GM10248 (cell line): Measurements from ENCODE around the gene ABCC12.

Experiments
- CTCF ChIA-PET: fragments of 300-600 bp; sonication (Branson Sonifier 250); formaldehyde crosslinking; extraction: SDS; loops from one replicate; lab custom pipeline; 2021; ENCODE audit warnings: antibody characterized with exemption; lab: Yijun Ruan, JAX
- POLR2A ChIA-PET: fragments of 350-650 bp; sonication (Branson Sonifier 250); formaldehyde crosslinking; extraction: SDS; loops from one replicate; lab custom pipeline; 2020; ENCODE audit warnings: antibody characterized with exemption; lab: Yijun Ruan, JAX
- DNase-seq: peaks from one replicate; pipeline ENCODE4 v3.0.0; 2012; ENCODE audit errors: extremely low spot score
- CTCF ChIP-seq: IDR thresholded peaks from 2 replicates; pipeline ENCODE4 v1.5.1; 2012; ENCODE audit warnings: mild to moderate bottlenecking, low read depth; ENCODE audit errors: extremely low read depth, missing control alignments, control extremely low read depth

The ABCC12 gene

DNA sequence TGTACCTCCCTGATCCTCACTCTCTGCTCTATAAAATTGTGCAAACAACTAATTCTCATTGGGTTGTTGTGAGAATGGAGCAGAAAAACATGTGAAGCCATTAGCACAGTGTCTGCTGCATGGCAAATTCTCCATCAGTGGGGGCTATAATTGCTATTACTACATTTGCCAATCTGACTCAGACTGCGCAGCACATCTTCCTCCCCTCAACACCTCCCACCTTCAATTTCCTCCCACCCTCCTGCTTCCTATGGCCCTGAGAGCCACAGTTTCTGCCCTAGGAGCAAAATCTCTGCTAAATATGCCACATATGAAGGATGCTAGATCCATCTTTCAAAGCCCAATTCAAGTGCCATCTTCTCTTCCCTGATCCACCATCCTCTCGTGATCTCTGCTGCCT is 37.0 kb downstream of the ABCC12 start:
- TF ChIP-seq CTCF: no peak
- ChIA-PET CTCF (interaction anchor here (1.3 to 4.4 kb wide), 4 partner anchors 10 to 1170 kb away, joined by 4 to 33 read pairs (median 6); partner anchors contain the start of gene NETO2), POLR2A (no interaction called here)
- no peak for DNase-seq

- TF ChIP-seq CTCF: peak; percentile 81
- ChIA-PET CTCF (interaction anchor here (0.8 to 4.4 kb wide), 17 partner anchors 8 to 1169 kb away, joined by 3 to 33 read pairs (median 4); partner anchors contain the start of gene NETO2), POLR2A (no interaction called here)
- peak; percentile 85 for DNase-seq
Measured at GRCh38 chr16:48117217-48118105, 38.3 kb downstream of the ABCC12 start.

DNA sequence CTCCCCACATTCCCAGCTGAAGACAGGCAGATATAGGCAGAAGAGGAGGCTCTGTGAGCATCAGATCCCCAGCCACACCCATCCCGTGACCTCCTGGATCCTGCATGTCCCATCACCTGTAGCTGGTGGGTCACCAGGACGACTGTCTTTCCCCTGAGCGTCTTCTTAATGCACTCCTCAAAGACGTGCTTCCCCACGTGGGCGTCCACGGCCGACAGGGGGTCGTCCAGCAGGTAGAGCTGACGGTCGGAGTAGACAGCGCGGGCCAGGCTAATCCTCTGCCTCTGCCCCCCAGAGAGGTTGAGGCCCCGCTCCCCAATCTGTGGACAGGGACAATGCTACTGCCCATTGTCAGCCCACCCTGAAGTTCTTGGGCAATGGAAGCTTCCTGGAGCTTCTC is 40.5 kb downstream of the ABCC12 start:
- no peak for DNase-seq
- ChIA-PET POLR2A (no interaction called here), CTCF (interaction anchor here (1.1 to 4.4 kb wide), 3 partner anchors 12 to 973 kb away, joined by 3 to 33 read pairs (median 4); partner anchors contain the start of gene NETO2)
- TF ChIP-seq CTCF: no peak

DNA sequence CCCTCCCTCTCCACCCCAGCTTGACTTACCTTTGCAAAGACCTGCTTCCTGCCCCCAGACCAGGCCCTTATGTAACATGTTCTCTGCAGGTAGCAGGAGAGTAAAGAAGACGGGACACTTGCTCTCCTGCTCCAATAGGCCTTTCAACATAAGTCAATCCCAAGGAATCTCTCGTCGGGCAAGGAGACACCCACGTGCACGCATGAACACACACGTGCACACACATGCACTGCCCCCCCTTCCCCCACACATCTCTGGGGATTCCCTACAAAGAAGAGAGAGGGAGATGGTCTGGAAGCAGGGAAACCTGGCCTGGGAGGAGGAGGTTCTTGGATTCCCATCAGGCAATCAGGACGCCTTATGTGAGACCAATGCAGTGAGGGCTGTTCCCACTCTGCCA is 41.4 kb downstream of the ABCC12 start:
- ChIA-PET CTCF (interaction anchor here (0.6 to 2.8 kb wide), 9 partner anchors 9 to 972 kb away, joined by 3 to 26 read pairs (median 4); no protein-coding TSS in a partner anchor), POLR2A (no interaction called here)
- no peak for DNase-seq
- TF ChIP-seq CTCF: no peak

DNA sequence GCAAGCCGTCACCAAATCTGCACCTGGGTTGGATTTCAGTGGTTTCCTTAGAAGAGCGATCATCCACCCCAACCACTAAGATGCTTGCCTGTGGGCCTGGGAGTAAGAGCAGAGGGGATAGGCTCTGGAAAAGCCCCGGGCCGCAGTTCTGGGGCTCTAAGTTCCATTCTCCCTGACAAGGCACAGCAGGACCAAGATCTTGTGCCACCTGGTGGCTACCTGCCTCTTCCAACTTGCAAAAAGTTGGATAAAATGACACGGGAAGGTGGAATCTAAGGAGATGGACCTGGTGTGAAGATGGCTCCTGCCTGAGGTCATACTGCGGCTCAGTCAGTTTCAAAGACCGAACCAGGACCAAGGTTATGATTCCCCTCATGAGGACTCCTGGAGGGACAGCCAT is 42.3 kb downstream of the ABCC12 start:
- DNase-seq: no peak
- peak; percentile 42 for TF ChIP-seq CTCF
- ChIA-PET CTCF (interaction anchor here (0.8 to 2.8 kb wide), 16 partner anchors 10 to 972 kb away, joined by 3 to 26 read pairs (median 5); partner anchors contain the start of gene NETO2), POLR2A (no interaction called here)

DNA sequence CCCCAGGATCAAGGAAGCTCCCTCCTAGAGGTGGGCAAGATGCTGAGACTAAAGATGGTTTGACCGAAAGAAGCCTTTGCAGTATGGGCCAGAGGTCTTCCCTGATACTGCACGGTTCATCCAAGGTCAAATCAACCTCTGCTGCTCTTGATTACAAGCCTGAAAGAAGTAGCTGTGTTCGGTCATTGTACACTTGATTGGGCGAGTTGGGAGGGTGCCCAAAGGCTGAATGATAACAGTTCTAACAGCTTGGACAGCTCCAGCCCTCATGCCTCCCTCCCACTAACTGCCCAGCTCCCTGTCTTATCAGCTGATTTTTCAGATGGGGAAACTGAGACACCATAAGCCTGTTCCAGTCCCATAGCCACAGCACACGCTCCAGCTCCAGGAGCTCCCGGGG is 42.8 kb downstream of the ABCC12 start:
- TF ChIP-seq CTCF: no peak
- ChIA-PET CTCF (interaction anchor here (0.8 to 2.8 kb wide), 13 partner anchors 10 to 971 kb away, joined by 3 to 26 read pairs (median 5); partner anchors contain the start of gene NETO2), POLR2A (no interaction called here)
- DNase-seq: no peak
